Renal cortical epithelial cell (primary cell): ENCODE measurements around the gene MMP25. TPM values are rescaled to one million over a fixed set of nuclear protein-coding genes. Genes with fewer than 3 reads are reported as not detected.

Experiments
- DNase-seq: peaks from one replicate; pipeline ENCODE4 v3.0.0-alpha.2; 2011; ENCODE audit warnings: low read depth
- total RNA-seq: library from RNA; depleted of rRNA; stranded (reverse); fragments of >200 nt; gene quantifications from 2 replicates; pipeline ENCODE4 v1.2.3, GENCODE V29; 2014

The MMP25 gene
- total RNA-seq, 1 donor from 2014 or later = 0.10 TPM

DNA sequence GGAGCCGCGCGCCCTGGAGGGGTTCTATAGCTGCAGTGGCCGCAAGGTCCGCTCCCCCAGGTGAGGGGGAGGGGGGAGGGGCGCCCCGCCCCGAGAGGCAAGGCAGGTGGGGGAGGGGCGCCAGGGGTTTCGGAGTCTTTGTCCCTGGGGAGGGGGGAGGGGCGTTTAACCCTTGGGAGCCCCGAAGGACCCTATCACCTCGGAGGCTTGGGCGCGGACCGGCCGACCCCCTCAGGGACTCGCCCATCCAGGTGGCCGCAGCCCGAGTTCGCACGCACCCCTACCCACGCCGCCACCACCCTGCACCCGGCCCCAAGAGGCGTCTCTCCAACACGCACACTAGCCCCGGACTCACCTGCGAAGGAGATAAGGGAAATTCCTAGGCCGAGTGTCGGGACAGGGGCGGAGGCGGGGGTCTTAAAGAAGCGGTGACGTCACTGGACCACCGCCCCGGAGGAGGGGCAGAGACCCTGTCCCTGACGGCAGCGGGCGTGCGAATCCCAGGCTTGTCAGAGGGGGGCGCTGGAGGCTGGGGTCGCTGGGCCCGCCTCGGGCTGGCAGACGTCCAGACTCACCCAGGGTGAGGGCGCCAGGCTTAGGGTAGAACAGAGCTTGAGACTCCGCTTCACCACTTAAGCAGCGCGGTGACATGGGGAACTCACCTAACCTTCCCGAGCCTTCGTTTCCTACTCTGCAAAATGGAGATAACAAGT, 28.4 kb upstream of the MMP25 start, which contains the start of gene CLDN6:
Gene CLDN6 (minus strand): TSS at position 390 of the 713 bp plus-strand sequence. CDS start 2,162 bp downstream, outside the sequence.
- DNase-seq = no peak

- no peak for DNase-seq
Measured at GRCh38 chr16:3019594-3020246, 26.6 kb upstream of the MMP25 start.

DNA sequence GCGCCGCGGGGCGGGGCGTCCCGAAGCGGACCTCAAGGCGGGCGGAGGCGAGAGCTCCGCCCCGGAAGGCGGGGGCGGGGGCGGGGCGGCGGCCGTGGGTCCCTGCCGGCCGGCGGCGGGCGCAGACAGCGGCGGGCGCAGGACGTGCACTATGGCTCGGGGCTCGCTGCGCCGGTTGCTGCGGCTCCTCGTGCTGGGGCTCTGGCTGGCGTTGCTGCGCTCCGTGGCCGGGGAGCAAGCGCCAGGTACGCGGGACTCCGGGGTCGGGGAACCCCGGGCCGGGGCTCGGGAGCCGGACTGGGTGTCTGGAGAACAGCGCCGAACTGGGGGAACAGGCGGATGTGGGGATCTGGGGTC, 26.1 kb upstream of the MMP25 start, which contains the start of gene TNFRSF12A:
Gene TNFRSF12A (plus strand): TSS at position 122 of the 357 bp plus-strand sequence. CDS start 30 bp downstream, at position 152.
- DNase-seq = peak; percentile 36

- DNase-seq = peak; percentile 66
Measured at GRCh38 chr16:3020604-3021448, 25.5 kb upstream of the MMP25 start.

GRCh38 chr16:3021449-3022207, 24.7 kb upstream of the MMP25 start:
- DNase-seq = peak; percentile 93

DNA sequence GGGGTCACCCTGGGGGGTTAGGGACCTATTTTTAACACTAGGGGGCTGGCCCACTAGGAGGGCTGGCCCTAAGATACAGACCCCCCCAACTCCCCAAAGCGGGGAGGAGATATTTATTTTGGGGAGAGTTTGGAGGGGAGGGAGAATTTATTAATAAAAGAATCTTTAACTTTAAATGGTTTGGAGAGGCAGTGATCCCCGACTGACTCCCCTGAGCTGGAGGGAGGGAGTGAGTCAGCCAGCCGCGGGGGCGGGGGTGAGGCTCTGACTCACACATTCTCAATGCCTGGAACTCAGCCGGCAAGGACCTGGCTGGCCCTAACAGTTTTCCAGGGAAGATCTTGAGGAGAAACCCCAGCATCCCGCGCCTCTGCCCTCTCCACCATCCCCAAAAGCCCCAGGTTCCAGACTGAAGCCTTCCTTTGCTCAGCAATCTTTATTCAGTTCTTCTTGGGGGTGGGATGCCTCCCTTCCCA, 24.1 kb upstream of the MMP25 start:
- peak; percentile 92 for DNase-seq

GRCh38 chr16:3022684-3023414, 23.5 kb upstream of the MMP25 start:
- DNase-seq = no peak

DNA sequence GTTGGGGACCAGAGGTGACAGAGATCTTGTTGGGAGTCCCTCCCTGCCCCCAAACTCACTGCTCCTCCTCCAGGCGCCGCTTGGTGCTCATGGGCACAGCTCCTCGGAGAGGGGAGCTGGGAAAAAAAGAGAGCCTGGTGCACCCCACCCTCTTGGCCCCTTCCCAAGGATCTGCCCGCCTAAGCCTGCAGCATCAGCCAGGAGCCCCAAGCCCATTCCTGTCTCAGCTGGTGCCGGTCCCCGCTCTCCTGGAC, 23.0 kb upstream of the MMP25 start:
- peak; percentile 64 for DNase-seq

GRCh38 chr16:3023669-3024478, 22.5 kb upstream of the MMP25 start, which contains the start of the genes HCFC1R1 and THOC6:
HCFC1R1 (minus strand) TSS chr16:3023942; CDS start chr16:3023941, 1 bp downstream.
THOC6 (plus strand) TSS chr16:3024035; CDS start chr16:3024327, 292 bp downstream.
- DNase-seq = peak; percentile 95

GRCh38 chr16:3025032-3026002, 21.0 kb upstream of the MMP25 start:
- DNase-seq = no peak

GRCh38 chr16:3026003-3026378, 20.4 kb upstream of the MMP25 start:
- no peak for DNase-seq

- DNase-seq = no peak
Measured at GRCh38 chr16:3026609-3027488, 19.5 kb upstream of the MMP25 start.

GRCh38 chr16:3027489-3027795, 18.9 kb upstream of the MMP25 start:
- DNase-seq = no peak

- peak; percentile 52 for DNase-seq
Measured at GRCh38 chr16:3027983-3028715, 18.2 kb upstream of the MMP25 start.

DNA sequence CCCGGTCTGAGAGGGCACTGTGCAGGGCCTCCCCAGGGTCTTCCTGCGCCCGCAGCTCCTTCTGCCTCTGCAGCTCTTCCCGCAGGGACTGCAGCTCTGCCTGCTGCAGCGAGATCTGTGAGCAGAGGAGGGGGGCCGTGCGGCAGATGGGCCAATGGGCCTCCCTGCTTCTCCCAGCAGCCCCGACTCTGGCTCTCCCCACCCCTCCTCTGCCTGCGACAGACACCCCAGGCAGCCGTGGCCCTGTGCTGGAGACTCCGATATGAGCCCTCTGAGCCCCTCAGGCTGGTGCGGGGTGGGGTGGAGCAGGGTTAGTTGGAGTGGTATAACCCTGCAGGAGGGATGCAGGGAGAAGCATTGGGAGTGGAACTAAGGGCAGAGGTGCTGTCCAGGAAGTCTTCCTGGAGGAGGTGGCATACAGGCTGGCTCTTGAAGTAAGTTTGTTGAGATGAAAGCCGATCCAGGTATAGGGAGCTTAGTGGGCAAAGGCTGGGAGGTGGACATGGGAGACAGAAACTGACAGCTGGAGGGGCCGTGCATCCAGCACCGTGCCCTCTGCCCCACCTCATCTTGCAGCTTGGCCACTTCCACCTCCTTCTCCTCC, 17.5 kb upstream of the MMP25 start:
- no peak for DNase-seq

DNA sequence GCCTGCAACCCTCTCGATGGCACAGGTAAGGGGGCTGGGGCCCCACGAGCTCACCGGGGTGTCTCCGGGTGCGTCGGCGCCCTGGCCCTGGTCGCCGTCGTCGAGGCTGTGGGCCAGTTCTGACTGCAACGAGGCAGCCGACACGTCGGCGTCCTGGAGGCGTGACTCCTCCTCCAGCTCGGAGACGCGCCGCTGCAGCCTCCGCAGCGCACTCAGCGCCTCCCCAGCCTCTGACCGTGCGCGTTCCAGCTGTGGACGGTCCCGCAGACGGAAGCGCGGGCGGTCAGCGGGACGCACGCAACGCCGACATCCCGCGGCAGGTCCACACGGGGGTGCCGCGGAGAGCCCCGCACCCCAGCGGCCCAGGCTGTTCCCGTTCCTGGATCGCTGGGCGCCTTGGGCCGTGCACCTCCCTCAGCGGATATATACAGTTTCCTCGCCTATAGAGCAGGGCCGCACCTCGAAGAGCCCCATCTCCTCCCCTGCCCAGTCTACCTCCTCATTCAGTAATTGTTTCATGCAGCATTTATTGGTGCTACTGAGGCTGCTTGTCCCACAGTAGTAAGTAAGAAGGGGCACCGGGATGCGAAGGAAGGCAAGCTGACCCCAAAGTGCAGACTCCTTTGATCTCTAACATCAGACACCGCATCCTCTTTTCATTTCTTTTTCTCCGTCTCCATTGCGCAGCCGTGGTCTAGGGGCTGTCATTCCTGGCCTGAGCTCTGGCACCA, 16.7 kb upstream of the MMP25 start:
- no peak for DNase-seq
